GM10266 (cell line): ENCODE data around the gene ACSL1.
A peak's percentile ranks its signal among the peaks of the same experiment; 100 is the strongest.

ENCODE experiments used
- DNase-seq: peaks from one replicate; pipeline ENCODE4 v3.0.0; 2012; ENCODE audit errors: extremely low spot score
- CTCF ChIP-seq: IDR thresholded peaks from 2 replicates; pipeline ENCODE4 v1.5.1; 2012; ENCODE audit warnings: mild to moderate bottlenecking, low read depth; ENCODE audit not compliant: control insufficient read depth, insufficient read depth; ENCODE audit errors: missing control alignments

Gene ACSL1

GRCh38 chr4:184860018-184860779, 34.4 kb upstream of the ACSL1 start:
- TF ChIP-seq CTCF = no peak
- DNase-seq = peak; percentile 41

GRCh38 chr4:184857441-184858121, 31.8 kb upstream of the ACSL1 start:
- no peak for TF ChIP-seq CTCF
- no peak for DNase-seq

- TF ChIP-seq CTCF = no peak
- DNase-seq = no peak
Observed at GRCh38 chr4:184856277-184856609, 30.5 kb upstream of the ACSL1 start.

- no peak for TF ChIP-seq CTCF
- peak; percentile 39 for DNase-seq
Observed at GRCh38 chr4:184854673-184855072, 28.9 kb upstream of the ACSL1 start.

- DNase-seq = no peak
- no peak for TF ChIP-seq CTCF
Observed at GRCh38 chr4:184853436-184853835, 27.7 kb upstream of the ACSL1 start.

- DNase-seq = no peak
- no peak for TF ChIP-seq CTCF
Observed at GRCh38 chr4:184851886-184852285, 26.1 kb upstream of the ACSL1 start.

GRCh38 chr4:184851200-184851541, 25.4 kb upstream of the ACSL1 start:
- peak; percentile 47 for DNase-seq
- no peak for TF ChIP-seq CTCF
